OCI-LY1 (cell line): Measurements from ENCODE around the gene UQCRHL.

Experiments used
- H2AFZ ChIP-seq: fragments of 200-600 bp; sonication (generic), shearing (Covaris generic); 2 replicates; pipeline ENCODE4 v1.6.0; 2014; ENCODE audit warnings: antibody characterized with exemption, mild to moderate bottlenecking, low read length
- H3F3A ChIP-seq: fragments of 200-600 bp; sonication (generic), shearing (Covaris generic); 2 replicates; pipeline ENCODE4 v1.6.0; 2014; ENCODE audit warnings: mild to moderate bottlenecking, antibody characterized with exemption, low read length, moderate library complexity; ENCODE audit not compliant: insufficient read depth
- H3K27ac ChIP-seq: fragments of 200-600 bp; sonication (generic); 2 replicates; pipeline ENCODE4 v1.5.1; 2014; ENCODE audit warnings: low read length, mixed run types, mild to moderate bottlenecking, low read depth; ENCODE audit not compliant: poor library complexity, severe bottlenecking
- H3K27me3 ChIP-seq: fragments of 200-600 bp; sonication (generic); 2 replicates; pipeline ENCODE4 v1.6.0; 2014; ENCODE audit warnings: antibody characterized with exemption, mild to moderate bottlenecking, low read length, moderate library complexity; ENCODE audit not compliant: insufficient read depth
- H3K36me3 ChIP-seq: fragments of 200-600 bp; sonication (generic); 2 replicates; pipeline ENCODE4 v1.6.1; 2014; ENCODE audit warnings: mild to moderate bottlenecking, antibody characterized with exemption, low read length, moderate library complexity, mixed read lengths; ENCODE audit not compliant: insufficient read depth
- H3K4me1 ChIP-seq: fragments of 200-600 bp; sonication (generic); 2 replicates; pipeline ENCODE4 v1.5.1; 2014; ENCODE audit warnings: mild to moderate bottlenecking, low read length, moderate library complexity; ENCODE audit not compliant: insufficient read depth, severe bottlenecking
- H3K4me2 ChIP-seq: fragments of 200-600 bp; sonication (generic), shearing (Covaris generic); 2 replicates; pipeline ENCODE4 v1.6.1; 2014; ENCODE audit warnings: low read length
- H3K4me3 ChIP-seq: fragments of 200-600 bp; sonication (generic); 2 replicates; pipeline ENCODE4 v1.5.1; 2014; ENCODE audit warnings: low read length, low read depth, mild to moderate bottlenecking, mixed read lengths; ENCODE audit not compliant: poor library complexity, severe bottlenecking
- H3K79me2 ChIP-seq: fragments of 200-600 bp; shearing (Covaris generic); 2 replicates; pipeline ENCODE4 v1.6.1; 2016; ENCODE audit warnings: mixed run types, low read length, mixed read lengths; ENCODE audit not compliant: insufficient read depth
- H3K9ac ChIP-seq: fragments of 200-600 bp; sonication (generic), shearing (Covaris generic); 2 replicates; pipeline ENCODE4 v1.6.1; 2014; ENCODE audit warnings: mild to moderate bottlenecking, low read length, mixed read lengths
- H3K9me2 ChIP-seq: fragments of 200-600 bp; sonication (generic), shearing (Covaris generic); 2 replicates; pipeline ENCODE4 v1.6.1; 2014; ENCODE audit warnings: low read depth, mild to moderate bottlenecking, low read length, mixed read lengths
- H3K9me3 ChIP-seq: fragments of 200-600 bp; shearing (Covaris generic); 2 replicates; pipeline ENCODE4 v1.6.1; 2014; ENCODE audit warnings: low read length, mixed read lengths
- H4K20me1 ChIP-seq: fragments of 200-600 bp; sonication (generic), shearing (Covaris generic); 2 replicates; pipeline ENCODE4 v1.6.0; 2016; ENCODE audit warnings: mild to moderate bottlenecking, low read length; ENCODE audit not compliant: insufficient read depth
- CTCF ChIP-seq: fragments of 200-600 bp; sonication (generic), shearing (Covaris generic); IDR thresholded peaks from 2 replicates; pipeline ENCODE4 v1.5.1; 2017; ENCODE audit warnings: mild to moderate bottlenecking, antibody characterized with exemption, low read length, moderate library complexity, mixed read lengths
- EZH2 ChIP-seq: fragments of 200-600 bp; sonication (generic), shearing (Covaris generic); IDR thresholded peaks from 2 replicates; pipeline ENCODE4 v1.8.0; 2017; ENCODE audit warnings: borderline replicate concordance, mixed run types, mild to moderate bottlenecking, antibody characterized with exemption, low read length, moderate library complexity, mixed read lengths

UQCRHL gene

DNA sequence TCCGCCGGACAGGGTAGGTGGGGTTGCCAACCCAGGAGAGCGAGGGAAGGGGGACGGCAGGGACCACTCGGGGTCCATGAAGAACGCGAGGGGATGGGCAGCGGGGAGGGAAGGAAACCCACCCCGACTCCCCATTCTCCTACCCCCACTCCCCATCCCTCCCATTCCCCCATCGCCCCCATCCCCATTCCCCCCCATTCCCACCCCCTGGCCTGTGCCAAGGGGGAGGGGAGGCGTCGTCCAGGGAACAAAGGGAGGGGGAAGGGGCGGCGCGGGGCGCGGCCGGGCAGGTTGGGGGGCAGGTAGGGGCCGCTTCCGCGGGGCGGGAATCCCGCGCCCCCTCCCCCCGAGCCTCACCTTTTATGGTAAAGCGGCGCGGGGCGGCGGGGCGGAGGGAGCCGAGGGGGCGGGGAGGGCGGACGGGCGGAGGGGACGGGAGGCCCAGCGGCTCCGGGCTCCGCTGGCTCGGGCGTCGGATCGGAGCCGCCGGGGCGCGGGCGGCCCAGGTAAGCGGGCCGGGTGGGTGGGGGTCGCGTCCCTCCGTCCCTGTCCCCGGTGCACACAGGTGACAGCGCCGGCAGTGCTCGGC is 49.0 kb downstream of the UQCRHL start, which contains the start of gene FBLIM1:
TSS of gene FBLIM1 (plus strand) at position 453 of the 589 bp plus-strand sequence. CDS start 6,189 bp downstream, outside the sequence.
- Histone ChIP-seq H2AFZ (no peak within 1 kb of the TSS), H3K36me3 (no peaks in the 10 kb centered on the region), H3K9me3 (no peaks in the 10 kb centered on the region), H3K4me2 (no peak within 1 kb of the TSS), H3K79me2 (no peaks in the 10 kb centered on the region), H3F3A (no peaks in the 10 kb centered on the region), H3K4me3 (no peak within 1 kb of the TSS), H3K9ac (no peak within 1 kb of the TSS), H3K4me1 (no peaks in the 10 kb centered on the region), H4K20me1 (no peaks in the 10 kb centered on the region), H3K27ac (no peak within 1 kb of the TSS), H3K9me2 (no peaks in the 10 kb centered on the region), H3K27me3 (peaks cover 3% of the 10 kb centered on the region; the same call in 1 of the 2 replicates)
- TF ChIP-seq CTCF, result no peak
- TF ChIP-seq EZH2, result no peak

- Histone ChIP-seq H3K79me2 (no peaks in the 10 kb centered on the region), H4K20me1 (no peaks in the 10 kb centered on the region), H3K27ac (no peak overlapping the region), H3K9ac (no peak overlapping the region), H3K4me3 (no peak overlapping the region), H3K36me3 (no peaks in the 10 kb centered on the region), H3K4me2 (no peak overlapping the region), H2AFZ (no peak overlapping the region), H3F3A (no peaks in the 10 kb centered on the region), H3K9me3 (no peaks in the 10 kb centered on the region), H3K4me1 (no peaks in the 10 kb centered on the region), H3K9me2 (no peaks in the 10 kb centered on the region), H3K27me3 (peaks cover 3% of the 10 kb centered on the region; the same call in 1 of the 2 replicates)
- TF ChIP-seq CTCF, result no peak
- TF ChIP-seq EZH2, result no peak
Measured at GRCh38 chr1:15757575-15758342, 49.7 kb downstream of the UQCRHL start.
